Left renal cortex interstitium (tissue), 4 donors: ENCODE measurements around the gene DHH. TPM values are rescaled to one million over a fixed set of nuclear protein-coding genes. Genes with fewer than 3 reads are reported as not detected.

Source experiments
- DNase-seq, 4 donors: peaks; one replicate each; pipeline ENCODE4 v3.0.0-alpha.2; 2013; ENCODE audit warnings: low read depth in 4 of 4, low spot score in 2 of 4, missing footprints in 1 of 4
- polyA plus RNA-seq, 4 donors: library from polyadenylated mRNA; unstranded; fragments of 120-200 nt; gene quantifications; one replicate each; pipeline ENCODE4 v1.2.1, GENCODE V29; 2013; ENCODE audit not compliant: insufficient read length in 4 of 4

DHH gene
- polyA plus RNA-seq, 4 donors, result 0.30 to 0.55 (median 0.50) TPM

GRCh38 chr12:49109641-49110463 lies 15.3 kb upstream of the DHH start:
- DNase-seq, result no peak

- DNase-seq, result no peak
Measured at GRCh38 chr12:49108958-49109404, 14.4 kb upstream of the DHH start.

- no peak for DNase-seq
Measured at GRCh38 chr12:49105504-49106084, 11.0 kb upstream of the DHH start.

- no peak for DNase-seq
Measured at GRCh38 chr12:49104822-49105221, 10.2 kb upstream of the DHH start.

GRCh38 chr12:49100380-49100779 lies 5.8 kb upstream of the DHH start:
- no peak for DNase-seq

- no peak for DNase-seq
Measured at GRCh38 chr12:49098703-49099102, 4.1 kb upstream of the DHH start.

- no peak for DNase-seq
Measured at GRCh38 chr12:49098035-49098451, 3.4 kb upstream of the DHH start.

- DNase-seq, result no peak
Measured at GRCh38 chr12:49097381-49097780, 2.8 kb upstream of the DHH start.

- DNase-seq, result no peak
Measured at GRCh38 chr12:49094975-49095365, 369 bp upstream of the DHH start.

- no peak for DNase-seq
Measured at GRCh38 chr12:49093792-49094159, 825 bp downstream of the DHH start.

- DNase-seq, result no peak
Measured at GRCh38 chr12:49092816-49093406, 1.7 kb downstream of the DHH start.

GRCh38 chr12:49092086-49092815 lies 2.4 kb downstream of the DHH start:
- DNase-seq, result no peak

GRCh38 chr12:49091836-49092085 lies 2.8 kb downstream of the DHH start:
- no peak for DNase-seq

- DNase-seq, result no peak
Measured at GRCh38 chr12:49091056-49091835, 3.4 kb downstream of the DHH start.

- DNase-seq, result no peak
Measured at GRCh38 chr12:49089821-49090773, 4.5 kb downstream of the DHH start.

GRCh38 chr12:49088932-49089330 lies 5.7 kb downstream of the DHH start:
- no peak for DNase-seq

GRCh38 chr12:49088150-49088931 lies 6.3 kb downstream of the DHH start:
- peak in 1 of 4 donors; percentile 78 for DNase-seq

GRCh38 chr12:49086116-49086515 lies 8.5 kb downstream of the DHH start:
- DNase-seq, result no peak

- no peak for DNase-seq
Measured at GRCh38 chr12:49084438-49084837, 10.2 kb downstream of the DHH start.
